Activated naive CD4-positive, alpha-beta T cell treated with anti-CD3 and anti-CD28 coated beads, Interleukin-2, amount 50 U/mL, for 24 hours (primary cell): Measurements from ENCODE around the gene SLC7A1.
"Not testable (repeated sequence)": the region's sequence is repeated elsewhere in the genome, so short reads cannot be mapped to it uniquely, and the experiment has no call there.

ENCODE experiments used
- H3K27ac Mint-ChIP-seq: one replicate; pipeline ENCODE4 v1.8.0; 2021; ENCODE audit warnings: mild to moderate bottlenecking, mixed read lengths
- H3K27me3 Mint-ChIP-seq: one replicate; pipeline ENCODE4 v1.8.0; 2021; ENCODE audit warnings: mixed read lengths
- H3K36me3 Mint-ChIP-seq: one replicate; pipeline ENCODE4 v1.8.0; 2021; ENCODE audit warnings: mixed read lengths
- H3K4me1 Mint-ChIP-seq: one replicate; pipeline ENCODE4 v1.8.0; 2021; ENCODE audit warnings: mixed read lengths
- H3K4me3 Mint-ChIP-seq: one replicate; pipeline ENCODE4 v1.8.0; 2021; ENCODE audit warnings: mild to moderate bottlenecking, mixed read lengths
- H3K9me3 Mint-ChIP-seq: one replicate; pipeline ENCODE4 v1.8.0; 2021; ENCODE audit warnings: mixed read lengths

Gene SLC7A1

GRCh38 chr13:29595380-29596063, at the start of gene SLC7A1:
SLC7A1 (minus strand) TSS chr13:29595688; CDS start chr13:29536188, 59,500 bp downstream.
- H3K27me3 Mint-ChIP-seq, result no peaks in the 10 kb centered on the region
- H3K27ac Mint-ChIP-seq, result peak within 1 kb of the TSS; percentile 97
- peaks cover 43% of the 10 kb centered on the region for H3K4me1 Mint-ChIP-seq
- H3K4me3 Mint-ChIP-seq, result peak within 1 kb of the TSS; percentile 96
- H3K9me3 Mint-ChIP-seq, result no peaks in the 10 kb centered on the region
- peaks cover 11% of the 10 kb centered on the region for H3K36me3 Mint-ChIP-seq

DNA sequence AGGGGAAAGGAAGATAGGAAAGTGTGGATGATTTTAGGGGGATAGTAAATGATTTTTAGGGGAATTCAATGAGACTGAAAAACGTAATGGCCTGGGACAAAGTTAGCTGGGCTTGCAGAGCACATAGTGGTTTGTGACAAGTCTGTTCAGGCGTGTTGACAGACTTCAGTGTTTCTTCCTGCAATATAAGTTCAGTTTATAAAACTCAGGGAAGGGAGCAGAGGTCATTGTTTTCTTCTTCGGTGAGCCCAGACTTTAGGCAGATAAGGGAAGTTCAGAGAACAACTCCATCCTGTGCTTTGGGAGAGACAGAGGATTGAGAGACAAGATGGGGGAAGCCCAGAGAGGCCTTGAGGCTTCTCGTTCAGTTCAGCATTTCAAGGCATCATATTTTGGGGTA, 45.2 kb upstream of the SLC7A1 start:
- peaks cover 4% of the 10 kb centered on the region for H3K27me3 Mint-ChIP-seq
- H3K4me3 Mint-ChIP-seq, result no peak overlapping the region
- H3K27ac Mint-ChIP-seq, result no peak overlapping the region
- H3K36me3 Mint-ChIP-seq, result no peaks in the 10 kb centered on the region
- H3K9me3 Mint-ChIP-seq, result no peaks in the 10 kb centered on the region
- no peaks in the 10 kb centered on the region for H3K4me1 Mint-ChIP-seq

DNA sequence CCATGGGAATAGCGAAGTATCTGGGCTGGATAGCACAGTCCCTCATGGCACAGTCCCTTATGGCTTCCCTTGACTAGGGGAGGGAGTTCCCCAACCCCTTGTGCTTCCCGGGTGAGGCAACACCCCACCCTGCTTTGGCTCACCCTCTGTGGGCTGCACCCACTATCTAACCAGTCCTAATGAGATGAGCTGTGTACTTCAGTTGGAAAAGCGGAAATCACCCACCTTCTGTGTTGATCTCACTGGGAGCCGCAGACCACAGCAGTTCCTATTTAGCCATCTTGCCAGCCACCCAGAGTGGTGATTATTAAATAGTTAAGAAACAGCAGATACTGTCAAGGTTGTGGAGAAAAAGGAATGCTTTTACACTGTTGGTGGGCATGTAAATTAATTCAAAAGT, 41.3 kb upstream of the SLC7A1 start:
- not testable (repeated sequence) for H3K27ac Mint-ChIP-seq, H3K36me3 Mint-ChIP-seq, H3K9me3 Mint-ChIP-seq, H3K4me3 Mint-ChIP-seq, H3K4me1 Mint-ChIP-seq
- H3K27me3 Mint-ChIP-seq, result peaks cover 12% of the 10 kb centered on the region

DNA sequence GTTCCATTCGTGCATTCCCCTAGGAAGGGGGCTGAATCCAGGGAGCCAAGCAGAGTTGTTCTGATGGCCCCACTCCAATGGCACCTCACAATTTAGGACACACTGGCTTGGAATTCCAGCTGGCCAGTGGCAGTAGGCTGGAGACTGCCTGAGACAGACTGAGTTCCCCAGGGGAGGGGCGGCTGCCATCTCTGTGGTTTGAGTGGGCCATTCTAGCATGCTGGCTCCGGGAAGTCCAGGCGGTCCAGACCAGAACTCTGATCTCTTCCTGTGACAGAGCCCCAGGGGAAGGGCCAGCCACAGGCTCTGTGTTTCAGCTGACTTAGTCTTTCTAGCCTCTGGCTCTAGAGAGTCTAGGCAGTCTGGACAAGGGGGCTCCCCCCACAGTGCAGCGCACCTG, 29.5 kb upstream of the SLC7A1 start:
- Mint-ChIP-seq H3K4me1 (peaks cover 9% of the 10 kb centered on the region), H3K27ac (no peak overlapping the region), H3K9me3 (no peaks in the 10 kb centered on the region), H3K36me3 (no peaks in the 10 kb centered on the region), H3K4me3 (no peak overlapping the region), H3K27me3 (peaks cover 1% of the 10 kb centered on the region)

- Mint-ChIP-seq H3K9me3 (no peaks in the 10 kb centered on the region), H3K4me1 (no peaks in the 10 kb centered on the region), H3K36me3 (no peaks in the 10 kb centered on the region), H3K27me3 (peaks cover 8% of the 10 kb centered on the region), H3K4me3 (no peak overlapping the region), H3K27ac (no peak overlapping the region)
Measured at GRCh38 chr13:29621841-29622240, 26.4 kb upstream of the SLC7A1 start.

- H3K9me3 Mint-ChIP-seq, result no peaks in the 10 kb centered on the region
- H3K27ac Mint-ChIP-seq, result no peak overlapping the region
- H3K27me3 Mint-ChIP-seq, result peaks cover 8% of the 10 kb centered on the region
- no peak overlapping the region for H3K4me3 Mint-ChIP-seq
- H3K36me3 Mint-ChIP-seq, result no peaks in the 10 kb centered on the region
- H3K4me1 Mint-ChIP-seq, result no peaks in the 10 kb centered on the region
Measured at GRCh38 chr13:29621051-29621800, 25.7 kb upstream of the SLC7A1 start.

- Mint-ChIP-seq H3K4me3 (no peak overlapping the region), H3K9me3 (peaks cover 5% of the 10 kb centered on the region), H3K27ac (no peak overlapping the region), H3K36me3 (no peaks in the 10 kb centered on the region), H3K4me1 (no peaks in the 10 kb centered on the region), H3K27me3 (peaks cover 15% of the 10 kb centered on the region)
Measured at GRCh38 chr13:29619995-29620394, 24.5 kb upstream of the SLC7A1 start.

GRCh38 chr13:29613101-29613500, 17.6 kb upstream of the SLC7A1 start:
- no peak overlapping the region for H3K4me3 Mint-ChIP-seq
- H3K9me3 Mint-ChIP-seq, result peaks cover 5% of the 10 kb centered on the region
- no peaks in the 10 kb centered on the region for H3K36me3 Mint-ChIP-seq
- peaks cover 28% of the 10 kb centered on the region for H3K27me3 Mint-ChIP-seq
- no peaks in the 10 kb centered on the region for H3K4me1 Mint-ChIP-seq
- H3K27ac Mint-ChIP-seq, result no peak overlapping the region

DNA sequence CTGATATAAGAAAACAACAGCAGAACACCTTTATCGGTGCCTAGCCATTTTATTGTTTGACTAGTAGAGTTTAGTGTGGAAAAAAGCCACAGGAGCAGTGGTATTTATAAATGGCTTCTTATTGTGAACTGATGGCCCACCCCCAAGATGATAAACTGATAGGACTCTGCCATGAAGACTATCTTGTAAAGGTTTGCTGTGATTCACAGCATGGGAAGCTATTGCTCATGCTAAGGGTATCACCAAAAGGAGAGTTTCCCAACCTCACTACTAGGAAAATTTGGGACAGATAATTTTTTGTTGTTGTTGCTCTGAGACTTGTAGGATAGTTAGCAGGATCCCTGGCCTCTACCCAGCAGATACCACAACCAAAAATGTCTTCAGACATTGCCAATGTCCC, 12.0 kb upstream of the SLC7A1 start:
- Mint-ChIP-seq H3K4me1 (no peaks in the 10 kb centered on the region), H3K9me3 (no peaks in the 10 kb centered on the region), H3K27ac (no peak overlapping the region), H3K27me3 (peaks cover 7% of the 10 kb centered on the region), H3K36me3 (no peaks in the 10 kb centered on the region), H3K4me3 (no peak overlapping the region)

DNA sequence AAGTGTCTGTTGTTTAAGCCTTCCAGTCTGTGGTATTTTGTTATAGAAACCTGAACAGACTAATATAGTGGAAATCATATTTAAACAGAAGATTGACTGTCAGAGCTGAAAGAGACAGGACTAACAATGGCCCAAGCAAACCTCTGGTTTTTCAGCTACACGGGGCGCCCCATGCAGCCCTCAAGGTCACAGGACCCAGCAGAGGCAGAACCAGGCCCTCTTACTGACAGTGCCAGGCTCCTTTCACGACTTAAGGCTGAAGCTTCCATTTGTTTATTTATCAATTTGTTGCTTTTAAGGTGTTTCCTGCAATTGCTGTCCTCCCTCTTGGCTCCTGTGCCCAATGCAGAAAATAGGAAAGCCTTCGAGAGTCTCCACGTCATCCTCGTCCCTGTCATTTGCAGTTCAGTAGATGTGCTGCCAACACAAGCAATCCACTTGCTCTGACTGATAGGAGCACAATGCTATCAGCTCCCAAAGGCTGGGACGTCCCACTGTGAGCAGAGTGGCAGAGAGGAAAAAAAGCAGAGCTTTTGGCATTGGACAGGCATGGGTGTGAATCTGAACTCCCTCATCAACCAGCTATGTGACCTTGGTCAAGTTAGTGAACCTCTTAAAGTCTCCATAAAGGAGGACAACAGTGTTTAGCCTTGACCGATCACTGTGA, 10.5 kb upstream of the SLC7A1 start:
- no peak overlapping the region for H3K4me3 Mint-ChIP-seq
- peaks cover 3% of the 10 kb centered on the region for H3K27me3 Mint-ChIP-seq
- H3K27ac Mint-ChIP-seq, result no peak overlapping the region
- no peaks in the 10 kb centered on the region for H3K9me3 Mint-ChIP-seq
- no peaks in the 10 kb centered on the region for H3K4me1 Mint-ChIP-seq
- no peaks in the 10 kb centered on the region for H3K36me3 Mint-ChIP-seq

DNA sequence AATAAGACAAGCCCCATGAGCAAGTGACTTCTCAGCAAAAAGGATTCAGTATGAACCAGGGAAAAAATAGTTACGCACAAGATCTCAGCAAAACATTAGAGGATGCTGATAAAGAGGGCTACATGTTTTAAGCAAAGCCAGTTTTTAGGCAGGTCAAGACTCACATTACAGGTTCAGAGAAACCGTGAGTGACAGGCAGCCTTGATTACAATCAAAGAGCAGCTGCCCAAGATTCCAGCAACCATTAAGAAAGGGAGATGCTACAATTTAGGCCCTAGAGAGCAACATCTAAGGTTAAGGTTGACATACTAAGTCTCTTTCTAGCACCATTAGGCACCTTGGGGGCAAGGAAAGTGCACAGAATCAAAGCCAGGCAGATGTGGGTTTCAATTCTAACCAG, 2.8 kb upstream of the SLC7A1 start:
- Mint-ChIP-seq H3K36me3 (peaks cover 9% of the 10 kb centered on the region), H3K27me3 (no peaks in the 10 kb centered on the region), H3K4me3 (no peak overlapping the region), H3K9me3 (no peaks in the 10 kb centered on the region), H3K4me1 (peaks cover 16% of the 10 kb centered on the region), H3K27ac (no peak overlapping the region)

- Mint-ChIP-seq H3K4me3 (no peak overlapping the region), H3K27me3 (no peaks in the 10 kb centered on the region), H3K27ac (peak overlapping the region; percentile 17), H3K4me1 (peaks cover 22% of the 10 kb centered on the region), H3K36me3 (peaks cover 11% of the 10 kb centered on the region), H3K9me3 (no peaks in the 10 kb centered on the region)
Measured at GRCh38 chr13:29597706-29598105, 2.2 kb upstream of the SLC7A1 start.

GRCh38 chr13:29597246-29597645, 1.8 kb upstream of the SLC7A1 start:
- no peak overlapping the region for H3K4me3 Mint-ChIP-seq
- H3K4me1 Mint-ChIP-seq, result peaks cover 27% of the 10 kb centered on the region

DNA sequence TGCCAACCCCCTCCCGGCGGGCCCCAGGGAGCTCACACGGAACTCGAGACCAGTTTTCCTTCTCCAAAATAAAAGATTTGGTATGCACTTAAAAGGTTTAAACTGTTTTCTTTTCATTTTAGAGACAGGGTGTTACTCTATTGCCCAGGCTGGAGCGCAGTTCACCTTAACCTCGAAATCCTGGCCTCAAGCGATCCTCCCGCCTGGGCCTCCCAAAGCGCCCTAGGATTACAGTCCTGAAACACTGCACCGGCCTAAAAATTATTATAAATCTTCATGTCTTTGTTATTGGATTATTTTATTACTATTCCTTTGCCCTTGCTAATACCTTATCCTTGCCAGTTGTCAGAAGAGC, 553 bp upstream of the SLC7A1 start:
- Mint-ChIP-seq H3K27ac (peak overlapping the region; percentile 83), H3K4me1 (peaks cover 39% of the 10 kb centered on the region), H3K4me3 (peak overlapping the region; percentile 86), H3K27me3 (no peaks in the 10 kb centered on the region), H3K9me3 (no peaks in the 10 kb centered on the region), H3K36me3 (peaks cover 11% of the 10 kb centered on the region)

More at GRCh38 chr13:29597246-29597645, 1.8 kb upstream of the SLC7A1 start:
- Mint-ChIP-seq H3K36me3 (peaks cover 11% of the 10 kb centered on the region), H3K27ac (no peak overlapping the region), H3K27me3 (no peaks in the 10 kb centered on the region), H3K9me3 (no peaks in the 10 kb centered on the region)

DNA sequence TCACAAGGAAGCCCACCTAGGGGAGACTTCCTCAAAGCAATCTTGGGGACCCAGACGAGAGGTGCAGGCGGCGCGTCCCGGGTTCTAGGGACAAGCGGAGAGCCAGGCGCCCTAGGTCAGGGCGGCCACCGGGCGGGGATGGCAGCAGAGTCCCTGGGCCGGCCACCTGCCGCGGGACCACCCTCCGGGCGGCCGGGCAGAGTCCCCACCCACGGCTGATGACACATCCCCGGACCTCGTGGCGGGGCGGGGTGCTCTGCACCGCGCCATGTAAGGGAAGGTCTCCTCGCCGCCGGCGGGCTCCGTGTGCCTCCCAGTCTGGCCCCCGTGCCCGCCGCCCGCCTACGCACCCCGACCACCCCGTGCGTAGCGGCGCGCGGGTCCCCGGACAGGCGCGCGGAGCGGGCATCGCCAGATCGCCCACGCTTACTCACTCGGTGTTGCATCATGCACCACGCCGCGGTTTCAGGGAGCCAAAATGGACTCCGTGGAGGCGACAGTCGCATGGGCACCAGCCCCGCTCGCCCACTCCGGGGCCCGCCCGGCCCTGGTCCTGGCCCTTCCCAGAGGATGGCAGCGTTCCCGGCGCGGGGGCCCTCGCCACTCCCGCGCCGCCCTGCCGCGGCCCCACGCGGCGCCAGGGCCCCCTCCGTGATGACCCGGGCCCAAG, 643 bp downstream of the SLC7A1 start:
- Mint-ChIP-seq H3K27ac (peak overlapping the region; percentile 97), H3K36me3 (peaks cover 12% of the 10 kb centered on the region), H3K4me1 (peaks cover 49% of the 10 kb centered on the region), H3K27me3 (no peaks in the 10 kb centered on the region), H3K4me3 (peak overlapping the region; percentile 96), H3K9me3 (no peaks in the 10 kb centered on the region)

GRCh38 chr13:29594303-29594709, 1.2 kb downstream of the SLC7A1 start:
- Mint-ChIP-seq H3K4me3 (peak overlapping the region; percentile 96), H3K4me1 (peaks cover 55% of the 10 kb centered on the region), H3K9me3 (no peaks in the 10 kb centered on the region), H3K27me3 (no peaks in the 10 kb centered on the region), H3K27ac (peak overlapping the region; percentile 97), H3K36me3 (peaks cover 15% of the 10 kb centered on the region)
